GM21619 (cell line): ENCODE results near the gene FAM3C.

Source experiments
- ATAC-seq: cut with Tn5 transposase; IDR thresholded peaks from one replicate; pipeline ENCODE4 v1.9.1; 2021; ENCODE audit not compliant: unreplicated experiment

The FAM3C gene

GRCh38 chr7:121383235-121383910 is 12.7 kb downstream of the FAM3C start:
- no peak for ATAC-seq

GRCh38 chr7:121382473-121382872 is 13.6 kb downstream of the FAM3C start:
- ATAC-seq = no peak

- no peak for ATAC-seq
These were observed 16.2 kb downstream of the FAM3C start for GRCh38 chr7:121379930-121380329.

- ATAC-seq = no peak
These were observed 19.1 kb downstream of the FAM3C start for GRCh38 chr7:121376979-121377378.

GRCh38 chr7:121373177-121373576 is 22.9 kb downstream of the FAM3C start:
- no peak for ATAC-seq

- peak; percentile 87 for ATAC-seq
These were observed 23.6 kb downstream of the FAM3C start for GRCh38 chr7:121372376-121373010.

GRCh38 chr7:121371883-121372282 is 24.2 kb downstream of the FAM3C start:
- ATAC-seq = no peak

GRCh38 chr7:121371367-121371766 is 24.7 kb downstream of the FAM3C start:
- no peak for ATAC-seq

- peak; percentile 47 for ATAC-seq
These were observed 26.6 kb downstream of the FAM3C start for GRCh38 chr7:121369462-121369861.

GRCh38 chr7:121366852-121367431 is 29.2 kb downstream of the FAM3C start:
- no peak for ATAC-seq

- no peak for ATAC-seq
These were observed 35.5 kb downstream of the FAM3C start for GRCh38 chr7:121360564-121360963.

GRCh38 chr7:121355574-121355973 is 40.5 kb downstream of the FAM3C start:
- ATAC-seq = no peak

GRCh38 chr7:121352323-121352722 is 43.8 kb downstream of the FAM3C start:
- ATAC-seq = no peak

GRCh38 chr7:121351682-121352081 is 44.4 kb downstream of the FAM3C start:
- no peak for ATAC-seq

GRCh38 chr7:121344497-121344896 is 51.6 kb downstream of the FAM3C start:
- no peak for ATAC-seq

- ATAC-seq = no peak
These were observed 52.0 kb downstream of the FAM3C start for GRCh38 chr7:121344093-121344492.

GRCh38 chr7:121343302-121343701 is 52.8 kb downstream of the FAM3C start:
- no peak for ATAC-seq

- ATAC-seq = no peak
These were observed 53.5 kb downstream of the FAM3C start for GRCh38 chr7:121342631-121343030.

GRCh38 chr7:121341933-121342332 is 54.2 kb downstream of the FAM3C start:
- no peak for ATAC-seq

- no peak for ATAC-seq
These were observed 57.0 kb downstream of the FAM3C start for GRCh38 chr7:121339082-121339481.

- ATAC-seq = no peak
These were observed 58.7 kb downstream of the FAM3C start for GRCh38 chr7:121337398-121337797.

GRCh38 chr7:121336579-121336978 is 59.5 kb downstream of the FAM3C start:
- ATAC-seq = no peak
